SW 1271 (cell line): ENCODE results near the gene YPEL4.
"Not testable (repeated sequence)": the region's sequence is repeated elsewhere in the genome, so short reads cannot be mapped to it uniquely, and the experiment has no call there.

Experiments used
- DNase-seq, 2 experiments: peaks; one replicate each; lab custom pipeline; 2025; lab: John Stamatoyannopoulos, UW

YPEL4 gene

DNA sequence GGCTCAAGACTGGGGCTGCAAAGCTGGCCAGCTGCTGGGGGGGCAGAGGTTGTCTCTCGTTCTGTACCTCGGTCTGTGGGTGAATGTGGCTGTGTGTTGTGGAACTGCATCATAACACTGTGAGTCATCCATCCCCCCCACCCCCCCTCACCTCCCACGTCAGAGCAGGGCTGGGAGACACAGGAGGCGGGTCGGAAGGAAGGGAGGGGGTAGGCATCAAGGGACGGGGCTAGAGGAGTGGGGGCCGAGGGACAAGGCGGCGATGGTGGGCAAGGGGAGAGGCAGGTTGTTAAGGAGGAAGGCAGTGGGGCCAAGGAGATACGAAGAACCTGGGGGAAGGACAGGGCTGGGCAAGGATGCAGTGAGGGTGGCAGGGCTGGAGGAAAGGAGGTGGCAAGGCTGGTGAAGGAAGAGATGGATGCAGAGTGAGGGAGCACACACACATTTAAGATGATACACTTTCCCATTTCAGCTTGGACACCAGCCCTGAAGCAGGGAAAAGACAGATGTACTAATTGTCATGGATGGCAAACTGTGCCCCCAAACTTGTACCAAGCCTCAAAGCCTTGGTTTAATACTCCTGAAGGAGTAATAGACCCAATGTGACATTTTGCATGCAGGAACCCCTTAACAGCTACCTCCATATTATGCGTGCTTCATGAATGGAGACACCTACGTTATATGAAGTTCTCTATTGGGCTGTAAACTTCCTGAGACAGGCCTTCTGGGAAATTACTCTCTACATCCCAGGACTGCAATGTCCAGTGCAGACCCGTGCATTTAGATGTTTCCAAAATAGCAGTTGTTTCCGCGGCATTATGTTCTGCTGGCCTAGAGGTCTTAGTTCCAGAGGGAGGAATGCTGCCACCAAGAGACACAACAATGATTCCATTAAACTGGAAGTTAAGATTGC is at the start of gene YPEL4:
TSS of gene YPEL4 (minus strand) at position 87 of the 913 bp plus-strand sequence. CDS start 2,805 bp downstream, outside the sequence.
- DNase-seq = peak in 1 of 2 experiments; percentile 63

DNA sequence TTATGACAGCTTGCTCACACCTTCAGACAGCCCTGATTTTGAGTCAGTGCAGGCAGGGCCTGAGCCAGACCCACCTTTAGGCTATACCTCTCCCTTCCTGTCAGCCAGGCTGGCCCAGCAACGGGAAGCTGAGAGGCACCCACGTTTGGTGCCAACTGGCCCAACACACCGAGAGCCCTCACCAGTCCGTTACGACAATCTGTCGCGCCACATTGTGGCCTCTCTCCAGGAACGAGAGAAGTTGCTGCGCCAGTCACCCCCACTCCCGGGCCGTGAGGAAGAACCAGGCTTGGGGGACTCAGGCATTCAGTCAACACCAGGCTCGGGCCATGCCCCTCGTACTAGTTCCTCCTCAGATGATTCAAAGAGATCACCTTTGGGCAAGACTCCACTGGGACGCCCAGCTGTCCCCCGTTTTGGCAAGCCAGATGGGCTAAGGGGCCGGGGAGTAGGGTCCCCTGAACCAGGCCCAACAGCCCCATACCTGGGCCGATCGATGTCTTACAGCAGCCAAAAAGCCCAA is 49.2 kb upstream of the YPEL4 start:
- DNase-seq = no peak

- DNase-seq = not testable (repeated sequence)
Measured at GRCh38 chr11:57690474-57690873, 40.8 kb upstream of the YPEL4 start.

DNA sequence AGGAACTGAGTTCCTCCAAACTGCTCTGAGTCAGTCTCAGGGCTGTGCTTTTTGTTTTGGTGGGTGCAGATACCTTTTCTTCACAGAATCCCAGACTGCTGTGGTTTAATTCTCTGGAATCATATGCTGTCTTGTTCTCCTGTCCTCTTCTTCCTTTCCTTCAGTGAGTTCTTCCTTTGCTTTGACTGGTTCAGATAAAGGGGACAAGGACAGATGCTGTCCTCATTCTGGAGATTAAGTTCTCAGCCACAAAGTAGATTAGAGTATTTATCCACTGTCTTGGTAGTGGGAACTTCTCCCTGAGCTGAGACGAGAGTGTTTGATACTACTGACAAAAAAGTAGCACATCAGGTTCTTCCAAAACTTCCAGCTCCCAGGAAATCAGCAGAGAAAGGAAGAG is 31.5 kb upstream of the YPEL4 start:
- no peak for DNase-seq

DNA sequence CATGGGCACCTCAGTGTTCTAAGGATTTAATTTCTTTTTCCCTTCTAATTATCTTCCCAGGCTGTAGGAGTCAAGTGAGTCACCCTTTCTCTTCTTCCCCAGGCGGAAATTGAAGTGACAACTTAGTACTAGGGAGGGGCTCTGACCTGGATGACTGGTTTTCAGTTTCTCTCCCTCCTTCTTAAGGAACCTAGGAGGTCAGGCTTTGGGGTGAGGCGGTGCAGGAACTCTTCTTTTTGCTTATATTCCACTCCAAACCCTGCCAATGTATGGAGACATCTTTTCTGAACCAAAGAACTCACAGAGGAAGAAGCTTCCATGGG is 30.8 kb upstream of the YPEL4 start:
- DNase-seq = no peak

DNA sequence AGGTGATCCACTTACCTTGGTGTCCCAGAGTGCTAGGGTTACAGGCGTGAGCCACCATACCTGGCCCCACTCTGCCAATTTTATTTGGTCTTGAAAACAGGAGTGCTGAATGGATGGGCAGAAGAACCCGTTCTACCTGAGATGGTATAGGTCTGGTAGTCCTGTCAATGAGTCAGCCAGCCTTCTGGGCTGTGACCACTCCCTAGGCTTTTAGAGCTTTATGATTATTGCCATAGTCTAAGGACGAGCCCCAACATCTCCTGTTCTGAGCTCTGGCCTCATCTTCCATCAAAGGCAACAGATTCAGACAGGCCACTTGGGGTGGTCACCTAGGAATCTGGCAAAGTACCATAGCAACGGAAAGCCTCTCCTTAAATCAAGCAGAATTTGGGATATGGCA is 29.7 kb upstream of the YPEL4 start:
- DNase-seq = no peak

DNA sequence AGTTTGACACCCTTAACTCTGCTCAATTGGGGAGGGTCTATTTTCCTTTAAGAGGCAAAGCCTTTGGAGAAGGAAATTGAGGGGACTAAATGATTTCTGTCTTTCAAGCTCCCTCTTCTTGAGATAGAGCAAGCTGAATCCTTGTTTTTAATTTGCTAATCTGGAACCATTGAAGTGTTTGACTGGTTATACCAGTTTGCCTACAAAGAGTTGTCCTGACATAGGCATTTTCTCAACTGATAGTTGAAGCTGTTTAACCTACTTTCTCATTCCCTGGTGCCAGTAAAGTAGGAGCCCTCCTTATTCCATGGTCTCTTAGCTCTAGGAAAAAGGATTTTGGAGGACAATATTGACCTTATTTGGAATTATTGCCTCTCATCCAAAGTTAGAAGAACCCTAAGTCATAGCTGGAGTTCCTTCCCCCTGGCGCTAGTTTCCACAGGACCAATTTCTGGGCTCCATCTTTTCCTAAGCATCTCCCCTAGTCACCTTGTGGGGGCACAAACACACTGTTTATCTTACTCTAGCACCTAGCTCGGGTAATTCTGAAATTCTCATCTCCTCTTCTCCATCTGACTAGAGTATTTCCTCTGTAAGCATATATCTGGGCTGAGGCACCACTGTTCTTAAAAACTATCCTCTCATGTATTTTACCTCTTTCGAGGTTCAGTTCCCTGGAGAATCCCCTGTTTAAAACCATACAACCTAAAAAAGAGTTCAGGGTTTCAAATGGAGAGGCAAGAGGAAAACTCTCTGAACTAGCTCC is 25.6 kb upstream of the YPEL4 start:
- no peak for DNase-seq

GRCh38 chr11:57674251-57674650 is 24.5 kb upstream of the YPEL4 start:
- DNase-seq = no peak

- peak in 1 of 2 experiments; percentile 27 for DNase-seq
Measured at GRCh38 chr11:57668434-57668782, 18.7 kb upstream of the YPEL4 start.

DNA sequence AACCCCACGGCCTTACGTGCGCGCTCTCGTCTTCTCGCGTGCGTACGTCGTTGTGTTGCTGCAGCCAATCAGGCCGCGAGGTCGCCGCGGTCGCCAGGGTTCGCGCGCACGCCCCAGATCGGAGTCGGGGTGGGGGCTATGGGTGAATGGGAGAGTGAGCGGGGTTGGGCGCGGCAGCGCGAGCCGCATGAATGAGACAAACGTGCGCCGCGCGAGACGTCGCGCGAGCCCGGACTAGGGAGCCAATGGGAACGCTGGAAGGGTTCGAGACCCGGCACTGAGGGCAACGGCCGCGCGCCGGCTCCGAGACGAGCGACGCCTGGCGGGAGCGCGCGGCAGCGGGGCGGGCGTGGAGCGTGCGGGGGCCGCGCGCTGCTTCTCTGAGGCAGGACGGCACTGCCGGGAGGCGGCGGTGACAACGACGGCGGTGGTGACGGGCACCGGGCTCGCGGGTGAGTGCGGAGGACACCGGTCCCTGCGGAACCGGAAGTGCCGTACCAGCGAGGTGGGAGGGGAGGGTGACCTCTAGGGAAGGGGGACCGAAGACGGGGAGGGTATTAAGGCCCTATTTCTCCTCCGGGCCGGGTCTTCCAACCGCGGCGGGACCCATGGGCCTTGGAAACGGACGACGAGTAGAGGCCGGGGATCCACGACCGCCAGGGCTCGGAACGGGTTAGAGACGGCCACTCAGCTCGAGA is 18.2 kb upstream of the YPEL4 start, which contains the start of gene ZDHHC5:
TSS of gene ZDHHC5 (plus strand) at position 379 of the 698 bp plus-strand sequence. CDS start 4,977 bp downstream, outside the sequence.
- peak; percentile 96 to 98 for DNase-seq

DNA sequence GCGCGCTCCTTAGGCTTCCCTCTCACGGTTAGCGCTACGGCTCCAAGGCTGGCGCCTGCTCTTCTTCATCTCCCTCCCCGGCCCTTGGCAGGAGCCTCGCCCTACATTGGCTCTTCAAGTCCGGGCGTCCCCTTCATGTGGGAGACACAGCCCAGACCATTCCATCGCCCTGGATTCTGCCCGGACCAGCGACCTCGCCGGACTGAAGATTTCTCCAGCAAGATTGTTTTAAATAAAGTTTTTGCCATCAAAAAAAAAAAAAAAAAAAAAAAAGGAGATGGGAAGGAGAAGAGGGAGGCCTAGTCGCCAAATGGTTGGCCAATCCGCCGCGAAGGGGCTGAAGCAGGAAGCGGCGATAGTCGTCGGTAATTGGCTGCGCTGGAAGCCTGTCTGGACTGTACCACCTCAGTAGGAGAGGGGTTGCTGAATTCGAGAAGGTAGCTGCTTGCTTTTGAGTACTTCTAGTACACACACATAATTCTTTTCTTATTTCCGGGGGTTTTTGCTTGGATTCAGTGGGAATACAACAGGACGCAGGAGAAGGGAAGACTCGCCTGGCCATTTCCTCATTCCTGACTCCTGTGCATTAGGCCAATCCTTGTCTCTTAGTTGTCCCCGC is 17.5 kb upstream of the YPEL4 start:
- DNase-seq = peak; percentile 96 to 98

DNA sequence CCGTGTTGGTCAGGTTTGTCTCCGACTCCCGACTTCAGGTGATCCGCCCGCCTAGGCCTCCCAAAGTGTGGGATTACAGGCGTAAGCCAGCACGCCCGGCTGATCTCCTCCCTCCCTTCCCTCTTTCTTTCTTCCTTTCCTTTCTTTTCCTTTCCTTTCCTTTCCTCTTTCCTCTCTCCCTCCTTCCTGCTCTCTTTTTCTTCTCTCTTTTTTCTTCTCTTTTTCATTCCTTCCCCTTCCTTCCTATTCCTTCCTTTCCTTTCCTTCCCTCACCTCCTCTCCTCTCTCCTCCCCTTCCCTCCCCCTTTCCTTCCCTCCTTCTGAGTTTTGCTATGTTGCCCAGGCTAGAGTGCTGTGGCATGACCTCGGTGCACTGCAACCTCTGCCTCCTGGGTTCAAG is 14.3 kb upstream of the YPEL4 start:
- DNase-seq = no peak

DNA sequence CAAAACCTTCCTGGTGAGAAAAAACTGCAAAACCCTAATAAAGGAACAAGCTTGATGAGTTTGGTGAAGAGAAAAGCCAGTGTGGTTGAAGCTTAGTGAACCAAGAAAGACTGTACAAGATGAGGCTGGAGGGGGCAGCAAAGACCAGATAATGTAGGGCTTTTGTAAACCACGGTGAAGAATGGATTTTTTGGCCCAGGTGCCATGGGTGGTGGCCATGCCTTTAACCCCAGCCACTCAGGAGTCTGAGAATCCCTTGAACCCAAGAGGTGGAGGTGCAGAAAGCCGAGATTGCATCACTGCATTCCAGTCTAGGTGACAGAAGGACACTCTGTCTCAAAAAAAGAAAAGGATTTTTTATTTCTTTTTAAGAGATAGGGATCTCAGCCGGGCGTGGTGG is 13.2 kb upstream of the YPEL4 start:
- DNase-seq = peak in 1 of 2 experiments; percentile 30

GRCh38 chr11:57659669-57660068 is 10.0 kb upstream of the YPEL4 start:
- no peak for DNase-seq

DNA sequence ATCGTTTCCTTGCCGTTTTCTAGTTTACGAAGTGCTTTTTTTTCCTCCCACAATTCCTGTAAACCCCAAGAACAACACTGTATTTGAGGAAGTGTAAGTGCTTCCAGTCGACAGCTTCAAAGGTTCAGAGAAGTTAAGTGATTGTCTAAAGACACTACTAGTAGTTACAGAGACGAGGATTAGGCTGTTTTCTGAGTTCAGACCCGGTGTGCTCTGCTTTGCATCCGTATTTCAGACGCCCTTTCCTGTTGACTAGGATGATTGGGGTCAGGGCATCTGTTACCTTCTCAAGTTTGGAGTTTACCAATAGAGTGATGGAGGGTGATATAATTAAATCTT is 8.3 kb upstream of the YPEL4 start:
- no peak for DNase-seq

DNA sequence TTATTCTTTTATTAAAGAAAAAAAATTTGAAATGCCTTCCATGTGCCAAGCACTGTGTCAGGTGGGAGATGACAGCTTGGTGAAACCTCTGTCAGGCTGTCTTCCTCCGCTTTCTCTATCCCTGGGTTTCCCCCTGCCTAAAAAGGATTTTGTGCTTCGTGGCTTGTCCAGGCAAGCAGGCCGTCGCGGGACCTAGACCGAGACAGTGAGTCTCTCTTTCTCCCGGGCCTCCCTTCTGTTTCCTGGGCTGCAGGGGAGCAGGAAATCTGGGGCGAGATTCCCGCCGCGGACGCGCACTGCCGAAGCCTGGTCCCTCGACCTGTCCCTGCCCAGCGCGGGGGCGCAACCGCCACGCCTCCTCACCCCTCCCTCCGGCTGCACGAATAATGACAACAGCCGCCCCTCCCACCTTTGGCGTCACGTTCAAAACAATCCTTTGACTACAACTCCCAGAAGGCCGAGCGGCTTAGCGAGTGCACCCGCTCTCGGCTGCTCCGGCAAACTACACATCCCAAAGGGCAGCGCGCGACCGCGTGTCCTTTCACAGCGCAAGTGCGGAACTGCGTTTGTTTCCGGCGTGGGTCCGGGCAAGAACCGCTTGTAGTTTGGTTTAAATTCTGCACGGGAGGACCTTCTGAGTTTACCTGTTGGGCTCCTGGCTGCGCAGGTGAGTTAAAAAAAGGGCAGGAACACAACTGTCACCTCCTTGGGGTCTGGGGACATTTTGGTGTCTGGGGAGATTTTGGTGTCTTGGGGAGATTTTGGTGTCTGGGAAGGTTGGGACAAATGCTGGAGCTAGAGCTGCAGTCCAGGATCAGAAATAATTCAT is 7.7 kb upstream of the YPEL4 start, which contains the start of gene CLP1:
TSS of gene CLP1 (plus strand) at position 569 of the 829 bp plus-strand sequence. CDS start 1,715 bp downstream, outside the sequence.
- peak; percentile 94 to 98 for DNase-seq

DNA sequence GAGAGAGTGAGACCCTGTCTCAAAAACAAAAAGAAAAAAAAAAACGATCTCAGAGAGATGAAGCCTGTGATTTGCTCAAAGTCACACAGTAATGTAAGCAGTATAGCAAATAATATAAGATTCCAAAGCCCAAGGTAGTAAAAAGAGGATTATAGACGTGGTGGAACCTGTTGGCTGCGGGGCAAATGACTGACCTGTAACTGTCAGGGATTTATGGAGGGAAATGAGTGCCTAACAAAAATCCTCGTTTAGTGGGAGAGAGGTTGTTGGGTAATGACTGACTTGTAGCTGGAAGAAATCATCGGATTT is 7.1 kb upstream of the YPEL4 start:
- no peak for DNase-seq

DNA sequence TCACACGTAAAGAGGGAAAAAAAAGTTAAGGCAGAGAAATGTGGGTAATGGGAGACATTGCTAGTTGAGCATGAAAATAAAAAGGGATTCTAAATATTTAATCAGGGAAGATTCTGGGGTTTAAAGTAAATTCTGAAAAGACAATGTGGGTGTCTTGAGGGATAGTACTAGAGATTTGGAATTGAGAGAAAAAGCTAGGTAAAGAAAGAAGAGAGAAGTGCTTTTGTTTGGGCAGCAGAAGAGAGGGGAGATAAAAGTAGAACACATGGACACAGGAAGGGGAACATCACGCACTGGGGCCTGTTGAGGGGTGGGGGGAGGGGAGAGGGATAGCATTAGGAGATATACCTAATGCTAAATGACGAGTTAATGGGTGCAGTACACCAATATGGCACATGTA is 3.5 kb upstream of the YPEL4 start:
- DNase-seq = no peak

- no peak for DNase-seq
Measured at GRCh38 chr11:57652662-57653061, 3.0 kb upstream of the YPEL4 start.

DNA sequence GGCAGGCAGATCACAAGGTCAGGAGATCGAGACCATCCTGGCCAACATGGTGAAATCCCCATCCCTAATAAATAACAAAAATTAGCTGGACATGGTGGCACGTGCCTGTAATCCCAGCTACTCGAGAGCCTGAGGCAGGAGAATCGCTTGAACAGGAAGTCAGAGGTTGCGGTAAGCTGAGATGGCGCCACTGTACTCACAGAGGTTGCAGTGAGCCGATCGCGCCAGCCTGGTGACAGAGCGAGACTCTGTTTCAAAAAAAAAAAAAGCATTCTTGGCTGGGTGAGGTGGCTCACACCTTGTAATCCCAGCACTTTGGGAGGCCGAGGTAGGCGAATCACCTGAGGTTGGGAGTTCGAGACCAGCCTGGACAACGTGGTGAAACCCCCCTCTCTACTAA is 2.5 kb upstream of the YPEL4 start:
- not testable (repeated sequence) for DNase-seq

GRCh38 chr11:57651408-57651807 is 1.7 kb upstream of the YPEL4 start:
- no peak for DNase-seq
